Measurements from ENCODE around the gene MPRIP. TPM values are rescaled to one million over a fixed set of nuclear protein-coding genes. Genes with fewer than 3 reads are reported as not detected.

Gene MPRIP
- total and polyA plus RNA-seq, 8 donors = 80.2 to 518 (median 190) TPM

DNA sequence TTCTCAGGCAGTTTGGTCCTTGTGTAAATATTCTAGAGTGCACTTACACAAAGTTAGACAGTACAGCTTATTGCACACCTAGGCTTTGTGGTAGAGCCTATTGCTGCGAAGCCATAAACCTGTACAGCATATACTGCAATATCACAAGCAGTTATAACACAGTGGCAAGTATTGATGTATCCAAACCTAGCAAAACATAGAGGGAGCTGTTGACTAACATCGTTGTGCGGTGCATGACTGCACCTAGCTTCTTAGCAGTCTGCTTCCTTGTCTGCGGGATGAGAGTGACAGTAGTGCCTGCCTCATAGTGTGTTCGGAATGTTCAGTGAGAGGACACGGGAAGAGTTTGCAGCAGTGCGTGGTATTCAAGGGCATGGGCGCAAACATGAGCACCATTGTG, 78.9 kb downstream of the MPRIP start:
- H3K4me1 ChIP-seq = peaks cover 46 to 90% (median 69%) of the 10 kb centered on the region in 4 donors
- DNase-seq = no peak
- intact Hi-C loops (cut with DNase I; ENCODE audit: low total_unique reads) = no loop called here
- peak overlapping the region in 4 of 5 donors; percentile 71 to 86 (median 81) for H3K27ac ChIP-seq
- H3K36me3 ChIP-seq = no peaks in the 10 kb centered on the region
- TF ChIP-seq, protein P1, sequence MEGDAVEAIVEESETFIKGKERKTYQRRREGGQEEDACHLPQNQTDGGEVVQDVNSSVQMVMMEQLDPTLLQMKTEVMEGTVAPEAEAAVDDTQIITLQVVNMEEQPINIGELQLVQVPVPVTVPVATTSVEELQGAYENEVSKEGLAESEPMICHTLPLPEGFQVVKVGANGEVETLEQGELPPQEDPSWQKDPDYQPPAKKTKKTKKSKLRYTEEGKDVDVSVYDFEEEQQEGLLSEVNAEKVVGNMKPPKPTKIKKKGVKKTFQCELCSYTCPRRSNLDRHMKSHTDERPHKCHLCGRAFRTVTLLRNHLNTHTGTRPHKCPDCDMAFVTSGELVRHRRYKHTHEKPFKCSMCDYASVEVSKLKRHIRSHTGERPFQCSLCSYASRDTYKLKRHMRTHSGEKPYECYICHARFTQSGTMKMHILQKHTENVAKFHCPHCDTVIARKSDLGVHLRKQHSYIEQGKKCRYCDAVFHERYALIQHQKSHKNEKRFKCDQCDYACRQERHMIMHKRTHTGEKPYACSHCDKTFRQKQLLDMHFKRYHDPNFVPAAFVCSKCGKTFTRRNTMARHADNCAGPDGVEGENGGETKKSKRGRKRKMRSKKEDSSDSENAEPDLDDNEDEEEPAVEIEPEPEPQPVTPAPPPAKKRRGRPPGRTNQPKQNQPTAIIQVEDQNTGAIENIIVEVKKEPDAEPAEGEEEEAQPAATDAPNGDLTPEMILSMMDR (IDR thresholded peaks at IDR 0.05) = no peak
- TF ChIP-seq POLR2A (IDR thresholded peaks at IDR 0.05) (no peak), EP300 (IDR thresholded peaks at IDR 0.05) (no peak), POLR2AphosphoS5 (IDR thresholded peaks at IDR 0.05) (no peak)
- no peaks in the 10 kb centered on the region for H3K9me3 ChIP-seq
- no peaks in the 10 kb centered on the region for H3K27me3 ChIP-seq
- 56 to 68% (median 61%) methylated on average over 8 of the region's 8 CpGs for WGBS, 5 donors
- H3K4me3 ChIP-seq = no peak overlapping the region

DNA sequence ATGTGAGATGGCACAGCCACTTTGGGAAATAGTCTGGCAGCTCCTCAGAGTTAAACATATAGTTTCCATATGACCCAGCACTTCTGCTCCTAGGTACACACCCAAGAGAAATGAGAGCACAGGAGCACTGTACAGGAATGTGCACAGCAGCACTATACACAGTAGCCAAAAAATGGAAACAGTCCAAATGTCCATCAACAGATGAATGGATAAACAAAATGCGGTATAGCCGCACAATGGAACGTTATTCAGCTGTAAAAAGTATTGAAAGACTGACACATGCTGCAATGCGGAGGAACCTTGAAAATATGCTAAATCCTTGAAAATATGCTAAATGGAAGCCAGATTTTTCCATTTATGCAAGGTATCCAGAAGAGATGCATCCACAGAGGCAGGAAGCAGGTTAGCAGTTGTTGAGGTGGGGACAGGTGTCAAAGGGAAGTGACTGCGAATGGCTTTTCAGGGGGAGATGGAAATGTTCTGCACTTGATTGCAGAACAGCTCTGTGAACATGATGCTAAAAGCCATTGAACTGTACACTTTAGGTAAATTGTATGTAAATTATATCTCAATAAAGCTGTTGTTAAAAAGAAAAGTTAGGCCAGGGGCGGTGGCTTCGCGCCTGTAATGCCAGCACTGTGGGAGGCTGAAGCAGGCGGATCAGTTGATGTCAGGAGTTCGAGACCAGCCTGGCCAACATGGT, 80.7 kb downstream of the MPRIP start:
- WGBS, 5 donors = 81 to 88% (median 83%) methylated on average over 10 of the region's 10 CpGs
- Histone ChIP-seq H3K36me3 (peaks cover 7 to 17% (median 14%) of the 10 kb centered on the region in 4 donors), H3K9me3 (no peaks in the 10 kb centered on the region), H3K27ac (no peak overlapping the region), H3K27me3 (no peaks in the 10 kb centered on the region), H3K4me3 (no peak overlapping the region), H3K4me1 (peaks cover 39 to 89% (median 64%) of the 10 kb centered on the region in 4 donors)
- TF ChIP-seq, protein P1 (IDR thresholded peaks at IDR 0.05) = no peak
- TF ChIP-seq POLR2AphosphoS5 (IDR thresholded peaks at IDR 0.05) (no peak), EP300 (IDR thresholded peaks at IDR 0.05) (no peak), POLR2A (IDR thresholded peaks at IDR 0.05) (no peak)
- intact Hi-C loops (cut with DNase I; ENCODE audit: low total_unique reads) = no loop called here
- DNase-seq = no peak

DNA sequence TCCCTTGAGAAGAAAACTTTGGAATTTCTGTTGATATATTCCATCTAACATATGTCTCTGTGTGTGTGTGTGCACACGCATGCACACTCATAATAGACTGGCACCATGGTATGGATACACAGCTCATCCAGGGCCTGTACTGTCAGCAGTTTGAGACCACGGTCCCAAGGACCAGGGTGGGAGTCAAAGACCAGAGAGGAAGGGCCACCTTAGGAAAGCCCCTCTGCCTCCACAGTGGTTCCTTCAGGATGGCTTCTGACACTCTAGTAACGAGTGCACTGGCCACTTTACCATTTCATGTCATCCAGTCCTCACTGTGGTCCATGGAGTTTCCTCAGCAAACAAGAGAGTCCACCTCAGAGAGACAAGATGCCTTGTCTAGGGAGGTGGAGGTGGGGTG, 82.1 kb downstream of the MPRIP start:
- Histone ChIP-seq H3K9me3 (no peaks in the 10 kb centered on the region), H3K36me3 (peaks cover 8 to 31% (median 28%) of the 10 kb centered on the region in 4 donors), H3K4me3 (no peak overlapping the region), H3K4me1 (peaks cover 25 to 88% (median 56%) of the 10 kb centered on the region in 4 donors), H3K27me3 (no peaks in the 10 kb centered on the region), H3K27ac (no peak overlapping the region)
- no peak for DNase-seq
- WGBS, 5 donors = 88 to 95% (median 92%) methylated on average over 3 of the region's 3 CpGs
- intact Hi-C loops (cut with DNase I; ENCODE audit: low total_unique reads) = no loop called here
- TF ChIP-seq, protein P1 (IDR thresholded peaks at IDR 0.05) = no peak
- TF ChIP-seq EP300 (IDR thresholded peaks at IDR 0.05) = no peak
- TF ChIP-seq POLR2A (IDR thresholded peaks at IDR 0.05) = no peak
- no peak for TF ChIP-seq POLR2AphosphoS5 (IDR thresholded peaks at IDR 0.05)

DNA sequence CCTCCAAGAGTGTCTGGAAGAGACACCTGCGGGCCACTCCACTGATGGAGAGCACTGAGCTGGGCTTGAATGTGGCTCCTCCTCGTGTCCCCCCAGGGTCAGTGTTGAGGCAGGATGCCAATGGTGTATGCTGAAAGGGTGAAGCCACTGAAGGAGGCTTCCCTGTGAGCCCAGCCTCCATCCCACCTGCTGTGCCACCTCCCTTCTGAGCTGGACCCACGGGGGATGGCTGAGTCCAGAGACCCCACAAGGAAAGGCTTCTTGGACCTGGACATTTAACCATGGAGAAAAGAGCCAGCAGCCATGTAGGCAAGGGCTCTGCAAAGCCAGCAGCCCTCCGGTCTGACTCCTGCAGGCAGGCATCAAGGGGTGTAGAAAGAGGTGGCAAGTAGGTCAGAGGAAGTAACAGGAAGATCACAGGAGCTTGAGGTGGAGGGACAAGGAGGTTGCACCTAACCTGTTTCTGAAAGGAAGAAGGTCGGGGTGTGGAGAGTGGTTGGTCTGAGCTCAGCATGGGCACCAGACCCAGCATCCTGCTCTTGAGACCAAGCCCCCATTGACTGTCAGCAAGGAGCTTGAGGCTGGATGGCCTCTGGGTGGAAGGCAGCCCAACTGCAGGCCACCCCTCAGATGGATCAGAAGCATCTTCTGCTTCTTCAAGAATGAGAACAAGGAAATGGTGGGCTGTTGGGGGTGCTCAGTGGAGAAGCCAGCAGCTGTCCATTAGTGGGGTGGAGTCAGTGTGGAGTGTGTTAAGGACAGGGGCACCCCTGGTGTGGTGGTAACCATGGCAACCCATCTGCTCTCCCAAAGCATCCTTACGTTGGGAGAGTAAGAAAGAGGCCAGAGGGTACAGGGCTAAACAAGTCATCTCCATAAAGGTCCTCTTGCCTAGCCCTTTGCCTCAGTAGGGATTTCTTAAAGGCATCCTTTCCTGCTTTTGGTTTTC, 83.2 kb downstream of the MPRIP start:
- Histone ChIP-seq H3K4me3 (no peak overlapping the region), H3K27ac (peak overlapping the region in 2 of 5 donors; percentile 4 to 6), H3K4me1 (peaks cover 15 to 84% (median 46%) of the 10 kb centered on the region in 4 donors), H3K36me3 (peaks cover 15 to 41% (median 38%) of the 10 kb centered on the region in 4 donors), H3K9me3 (no peaks in the 10 kb centered on the region), H3K27me3 (no peaks in the 10 kb centered on the region)
- intact Hi-C loops (cut with DNase I; ENCODE audit: low total_unique reads) = no loop called here
- WGBS, 5 donors = 75 to 87% (median 87%) methylated on average over 5 to 6 of the region's 6 CpGs
- DNase-seq = no peak
- no peak for TF ChIP-seq POLR2A (IDR thresholded peaks at IDR 0.05)
- TF ChIP-seq POLR2AphosphoS5 (IDR thresholded peaks at IDR 0.05) = no peak
